Panc1 (cell line): ENCODE data around the gene CACNA1G.

Source experiments
- CTCF ChIP-seq: fragments of 450-650 bp; IDR thresholded peaks from 2 replicates; pipeline ENCODE4 v1.5.1; 2017; ENCODE audit warnings: mild to moderate bottlenecking
- SIN3A ChIP-seq: IDR thresholded peaks from 2 replicates; pipeline ENCODE4 v1.6.1; 2012; ENCODE audit warnings: low read depth, mild to moderate bottlenecking, low read length, moderate library complexity, borderline replicate concordance; ENCODE audit not compliant: insufficient read depth
- TF ChIP-seq, protein P1 (sequence below), 2 experiments: IDR thresholded peaks; 2 replicates each; pipeline ENCODE4 v1.6.1; 2011 to 2012; ENCODE audit warnings: low read depth in 2 of 2, control low read depth in 1 of 2, low read length in 1 of 2, mild to moderate bottlenecking in 1 of 2, moderate library complexity in 1 of 2; ENCODE audit not compliant: insufficient read depth in 1 of 2

- TF ChIP-seq CTCF = no peak
- no peak for TF ChIP-seq SIN3A
- TF ChIP-seq, protein P1, sequence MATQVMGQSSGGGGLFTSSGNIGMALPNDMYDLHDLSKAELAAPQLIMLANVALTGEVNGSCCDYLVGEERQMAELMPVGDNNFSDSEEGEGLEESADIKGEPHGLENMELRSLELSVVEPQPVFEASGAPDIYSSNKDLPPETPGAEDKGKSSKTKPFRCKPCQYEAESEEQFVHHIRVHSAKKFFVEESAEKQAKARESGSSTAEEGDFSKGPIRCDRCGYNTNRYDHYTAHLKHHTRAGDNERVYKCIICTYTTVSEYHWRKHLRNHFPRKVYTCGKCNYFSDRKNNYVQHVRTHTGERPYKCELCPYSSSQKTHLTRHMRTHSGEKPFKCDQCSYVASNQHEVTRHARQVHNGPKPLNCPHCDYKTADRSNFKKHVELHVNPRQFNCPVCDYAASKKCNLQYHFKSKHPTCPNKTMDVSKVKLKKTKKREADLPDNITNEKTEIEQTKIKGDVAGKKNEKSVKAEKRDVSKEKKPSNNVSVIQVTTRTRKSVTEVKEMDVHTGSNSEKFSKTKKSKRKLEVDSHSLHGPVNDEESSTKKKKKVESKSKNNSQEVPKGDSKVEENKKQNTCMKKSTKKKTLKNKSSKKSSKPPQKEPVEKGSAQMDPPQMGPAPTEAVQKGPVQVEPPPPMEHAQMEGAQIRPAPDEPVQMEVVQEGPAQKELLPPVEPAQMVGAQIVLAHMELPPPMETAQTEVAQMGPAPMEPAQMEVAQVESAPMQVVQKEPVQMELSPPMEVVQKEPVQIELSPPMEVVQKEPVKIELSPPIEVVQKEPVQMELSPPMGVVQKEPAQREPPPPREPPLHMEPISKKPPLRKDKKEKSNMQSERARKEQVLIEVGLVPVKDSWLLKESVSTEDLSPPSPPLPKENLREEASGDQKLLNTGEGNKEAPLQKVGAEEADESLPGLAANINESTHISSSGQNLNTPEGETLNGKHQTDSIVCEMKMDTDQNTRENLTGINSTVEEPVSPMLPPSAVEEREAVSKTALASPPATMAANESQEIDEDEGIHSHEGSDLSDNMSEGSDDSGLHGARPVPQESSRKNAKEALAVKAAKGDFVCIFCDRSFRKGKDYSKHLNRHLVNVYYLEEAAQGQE (IDR thresholded peaks at IDR 0.05; ENCODE audit: insufficient read depth in 1 of 2, low read depth in 2 of 2, low read length in 1 of 2) = no peak
These were observed 16.0 kb upstream of the CACNA1G start for GRCh38 chr17:50544516-50544915.
